Osteoblast (primary cell): ENCODE measurements around the gene OAT. TPM values are rescaled to one million over a fixed set of nuclear protein-coding genes. Genes with fewer than 3 reads are reported as not detected.

ENCODE experiments used
- DNase-seq: peaks from one replicate; pipeline ENCODE4 v3.0.0; 2011; ENCODE audit warnings: low spot score, mixed read lengths; ENCODE audit not compliant: insufficient read length; ENCODE audit errors: missing footprints
- H2AFZ ChIP-seq: 2 replicates; pipeline ENCODE4 v1.6.0; 2011; ENCODE audit warnings: mild to moderate bottlenecking, low read length
- H3K27ac ChIP-seq: 2 replicates; pipeline ENCODE4 v1.5.1; 2011; ENCODE audit warnings: mild to moderate bottlenecking, low read depth, low read length, moderate library complexity
- H3K27me3 ChIP-seq: 2 replicates; pipeline ENCODE4 v1.6.0; 2012; ENCODE audit warnings: mild to moderate bottlenecking, control low read depth, inconsistent platforms, low read length, moderate library complexity; ENCODE audit not compliant: insufficient read depth
- H3K36me3 ChIP-seq: 2 replicates; pipeline ENCODE4 v1.5.1; 2011; ENCODE audit warnings: mild to moderate bottlenecking, low read length, control low read depth, moderate library complexity; ENCODE audit not compliant: insufficient read depth
- H3K4me1 ChIP-seq: 2 replicates; pipeline ENCODE4 v1.5.1; 2011; ENCODE audit warnings: mild to moderate bottlenecking, low read length, control low read depth, moderate library complexity; ENCODE audit not compliant: insufficient read depth
- H3K4me2 ChIP-seq: 2 replicates; pipeline ENCODE4 v1.6.0; 2011; ENCODE audit warnings: mild to moderate bottlenecking, low read length; ENCODE audit not compliant: insufficient read depth
- H3K4me3 ChIP-seq: fragments of 200-600 bp; sonication (generic); 3 replicates; pipeline ENCODE4 v1.5.1; 2012; ENCODE audit warnings: mild to moderate bottlenecking, low read length, inconsistent platforms; ENCODE audit not compliant: insufficient read depth
- H3K79me2 ChIP-seq: 2 replicates; pipeline ENCODE4 v1.6.0; 2012; ENCODE audit warnings: mild to moderate bottlenecking, low read length, control low read depth, inconsistent platforms; ENCODE audit not compliant: insufficient read depth
- H3K9me3 ChIP-seq: 2 replicates; pipeline ENCODE4 v1.5.1; 2011; ENCODE audit warnings: low read depth, low read length, control low read depth
- H4K20me1 ChIP-seq: 2 replicates; pipeline ENCODE4 v1.6.0; 2012; ENCODE audit warnings: mild to moderate bottlenecking, low read length, control low read depth; ENCODE audit not compliant: insufficient read depth
- CTCF ChIP-seq: IDR thresholded peaks from 2 replicates; pipeline ENCODE4 v1.5.1; 2011; ENCODE audit warnings: mild to moderate bottlenecking, low read depth, low read length, moderate library complexity; ENCODE audit errors: extremely low read depth
- total RNA-seq: library from RNA; depleted of rRNA; stranded (reverse); fragments of >200 nt; gene quantifications from 2 replicates; pipeline ENCODE4 v1.2.3, GENCODE V29; 2012

Gene OAT
- total RNA-seq, 1 donor, result 202 TPM

- no peak for DNase-seq
- Histone ChIP-seq H2AFZ (no peak overlapping the region), H3K4me3 (no peak overlapping the region), H3K79me2 (no peaks in the 10 kb centered on the region), H3K36me3 (no peaks in the 10 kb centered on the region), H4K20me1 (no peaks in the 10 kb centered on the region), H3K27ac (no peak overlapping the region), H3K4me2 (no peak overlapping the region), H3K27me3 (peaks cover 6% of the 10 kb centered on the region), H3K9me3 (no peaks in the 10 kb centered on the region), H3K4me1 (no peaks in the 10 kb centered on the region)
- no peak for TF ChIP-seq CTCF
Observed at GRCh38 chr10:124433461-124433860, 14.7 kb upstream of the OAT start.

DNA sequence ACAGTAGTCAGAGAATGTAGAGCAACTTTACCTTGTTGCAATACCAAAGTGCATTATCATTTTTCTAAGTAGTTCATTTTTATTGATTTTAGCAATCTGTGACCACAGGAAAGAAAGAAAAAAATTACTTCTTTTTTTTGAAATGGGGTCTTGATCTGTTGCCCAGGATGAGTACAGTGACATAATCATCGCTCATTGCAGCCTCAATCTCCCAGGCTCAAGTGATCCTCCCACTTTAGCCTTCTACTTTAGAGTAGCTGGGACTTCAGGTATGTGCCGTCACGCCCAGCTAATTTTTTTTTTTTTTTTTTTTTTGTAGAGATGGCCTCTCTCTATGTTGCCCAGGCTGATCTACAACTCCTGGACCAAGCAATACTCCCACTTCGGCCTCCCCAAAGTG is 11.4 kb upstream of the OAT start:
- no peak overlapping the region for H3K4me3 ChIP-seq
- no peak overlapping the region for H2AFZ ChIP-seq
- no peaks in the 10 kb centered on the region for H3K4me1 ChIP-seq
- H4K20me1 ChIP-seq, result no peaks in the 10 kb centered on the region
- H3K9me3 ChIP-seq, result no peaks in the 10 kb centered on the region
- H3K27ac ChIP-seq, result no peak overlapping the region
- H3K36me3 ChIP-seq, result no peaks in the 10 kb centered on the region
- H3K4me2 ChIP-seq, result no peak overlapping the region
- H3K79me2 ChIP-seq, result no peaks in the 10 kb centered on the region
- no peak for DNase-seq
- TF ChIP-seq CTCF, result no peak
- H3K27me3 ChIP-seq, result peaks cover 22% of the 10 kb centered on the region

GRCh38 chr10:124429576-124429975 is 10.9 kb upstream of the OAT start:
- Histone ChIP-seq H3K79me2 (no peaks in the 10 kb centered on the region), H3K9me3 (no peaks in the 10 kb centered on the region), H3K27ac (no peak overlapping the region), H2AFZ (no peak overlapping the region), H3K4me2 (no peak overlapping the region), H3K27me3 (peaks cover 22% of the 10 kb centered on the region), H3K4me1 (no peaks in the 10 kb centered on the region), H3K4me3 (no peak overlapping the region), H4K20me1 (no peaks in the 10 kb centered on the region), H3K36me3 (no peaks in the 10 kb centered on the region)
- no peak for TF ChIP-seq CTCF
- no peak for DNase-seq

- no peaks in the 10 kb centered on the region for H3K36me3 ChIP-seq
- no peak overlapping the region for H3K4me2 ChIP-seq
- H3K4me1 ChIP-seq, result no peaks in the 10 kb centered on the region
Observed at GRCh38 chr10:124428207-124428777, 9.6 kb upstream of the OAT start.

More at GRCh38 chr10:124428207-124428777, 9.6 kb upstream of the OAT start:
- no peak for DNase-seq
- no peak for TF ChIP-seq CTCF
- no peaks in the 10 kb centered on the region for H3K9me3 ChIP-seq
- H3K27me3 ChIP-seq, result peaks cover 29% of the 10 kb centered on the region
- H3K79me2 ChIP-seq, result no peaks in the 10 kb centered on the region
- H2AFZ ChIP-seq, result no peak overlapping the region
- H3K27ac ChIP-seq, result no peak overlapping the region
- H4K20me1 ChIP-seq, result no peaks in the 10 kb centered on the region
- no peak overlapping the region for H3K4me3 ChIP-seq
